Gastrocnemius medialis (tissue), 4 donors: ENCODE results near the gene CPLX1.

Experiments used
- CTCF ChIP-seq, 5 experiments: fragments of 450-650 bp in 3 of 5; fragments of 200-600 bp in 2 of 5; sonication (generic) in 2 of 5; IDR thresholded peaks in 4 of 5; conservative IDR thresholded peaks in 1 of 5; 1 replicate in 4 of 5; 2 replicates in 1 of 5; pipeline ENCODE4 v1.5.1; 2016 to 2019; ENCODE audit warnings: antibody characterized with exemption in 5 of 5, mild to moderate bottlenecking in 3 of 5, moderate library complexity in 3 of 5
- POLR2A ChIP-seq, 2 donors: fragments of 450-650 bp; IDR thresholded peaks; one replicate each; pipeline ENCODE4 v1.6.1; 2017; ENCODE audit warnings: antibody characterized with exemption in 2 of 2, mild to moderate bottlenecking in 2 of 2, moderate library complexity in 2 of 2

GRCh38 chr4:754221-755120, 71.5 kb downstream of the CPLX1 start:
- TF ChIP-seq CTCF (IDR thresholded peaks at IDR 0.05 in 4 of 5, conservative IDR thresholded peaks at IDR 0.05 in 1 of 5) = no peak
- TF ChIP-seq POLR2A (IDR thresholded peaks at IDR 0.05) = no peak
